Subcutaneous abdominal adipose tissue (tissue), 5 donors: ENCODE results near the gene MRPL16.
"Not testable (repeated sequence)": the region's sequence is repeated elsewhere in the genome, so short reads cannot be mapped to it uniquely, and the experiment has no call there.

Source experiments
- H3K27ac ChIP-seq: one replicate; pipeline ENCODE4 v1.7.0; 2013; ENCODE audit warnings: low read depth, mild to moderate bottlenecking, inconsistent platforms, low read length, moderate library complexity
- H3K27me3 ChIP-seq, 5 donors: one replicate each; pipeline ENCODE4 v1.7.0; 2013; ENCODE audit warnings: low read length in 5 of 5, inconsistent platforms in 1 of 5; ENCODE audit not compliant: control insufficient read depth in 5 of 5, insufficient read depth in 4 of 5
- H3K36me3 ChIP-seq, 5 donors: one replicate each; pipeline ENCODE4 v1.7.0; 2013; ENCODE audit warnings: low read length in 5 of 5; ENCODE audit not compliant: control insufficient read depth in 5 of 5, insufficient read depth in 5 of 5
- H3K4me1 ChIP-seq, 5 donors: one replicate each; pipeline ENCODE4 v1.7.0; 2013; ENCODE audit warnings: low read length in 5 of 5, mild to moderate bottlenecking in 3 of 5, moderate library complexity in 1 of 5; ENCODE audit not compliant: control insufficient read depth in 5 of 5, insufficient read depth in 5 of 5
- H3K4me3 ChIP-seq, 5 donors: one replicate each; pipeline ENCODE4 v1.7.0; 2013; ENCODE audit warnings: low read length in 5 of 5, low read depth in 1 of 5
- H3K9ac ChIP-seq, 5 donors: one replicate each; pipeline ENCODE4 v1.7.0; 2013; ENCODE audit warnings: low read length in 5 of 5, mild to moderate bottlenecking in 4 of 5, moderate library complexity in 3 of 5
- H3K9me3 ChIP-seq, 5 donors: one replicate each; pipeline ENCODE4 v1.7.0; 2013; ENCODE audit warnings: low read length in 5 of 5; ENCODE audit not compliant: control insufficient read depth in 5 of 5
- donor health status: healthy.
- donor health status: healthy.
- donor health status: healthy.
- donor health status: healthy.
- donor health status: healthy.

MRPL16 gene

GRCh38 chr11:59810189-59810910 lies at the start of gene MRPL16:
Gene MRPL16, minus strand, starts transcription at chr11:59810778. Its CDS starts 120 bp downstream, at chr11:59810658.
- H3K36me3 ChIP-seq, result peaks cover 13 to 34% (median 28%) of the 10 kb centered on the region in 5 donors
- no peaks in the 10 kb centered on the region for H3K9me3 ChIP-seq
- H3K9ac ChIP-seq, result peak within 1 kb of the TSS; percentile 87 to 100 (median 93)
- peak within 1 kb of the TSS; percentile 62 for H3K27ac ChIP-seq
- H3K4me3 ChIP-seq, result peak within 1 kb of the TSS; percentile 87 to 99 (median 98)
- peaks cover 2 to 22% (median 14%) of the 10 kb centered on the region in 5 donors for H3K4me1 ChIP-seq
- H3K27me3 ChIP-seq, result peaks cover 0 to 3% (median 0%) of the 10 kb centered on the region in 5 donors

GRCh38 chr11:59859673-59860072 lies 49.1 kb upstream of the MRPL16 start:
- Histone ChIP-seq H3K4me3 (no peak overlapping the region), H3K9ac (no peak overlapping the region), H3K4me1 (no peaks in the 10 kb centered on the region)

GRCh38 chr11:59857439-59858434 lies 47.2 kb upstream of the MRPL16 start:
- Histone ChIP-seq H3K27me3 (no peaks in the 10 kb centered on the region), H3K27ac (no peak overlapping the region), H3K36me3 (no peaks in the 10 kb centered on the region), H3K4me1 (no peaks in the 10 kb centered on the region), H3K9ac (no peak overlapping the region), H3K9me3 (no peaks in the 10 kb centered on the region), H3K4me3 (no peak overlapping the region)

More at GRCh38 chr11:59859673-59860072, 49.1 kb upstream of the MRPL16 start:
- Histone ChIP-seq H3K27ac (no peak overlapping the region), H3K9me3 (no peaks in the 10 kb centered on the region), H3K27me3 (no peaks in the 10 kb centered on the region), H3K36me3 (no peaks in the 10 kb centered on the region)

- Histone ChIP-seq H3K4me1 (no peaks in the 10 kb centered on the region), H3K4me3 (no peak overlapping the region), H3K9ac (no peak overlapping the region)
Observed at GRCh38 chr11:59854871-59855270, 44.3 kb upstream of the MRPL16 start.

GRCh38 chr11:59851416-59851815 lies 40.8 kb upstream of the MRPL16 start:
- not testable (repeated sequence) for H3K9ac ChIP-seq, H3K27ac ChIP-seq, H3K27me3 ChIP-seq, H3K4me1 ChIP-seq, H3K36me3 ChIP-seq, H3K4me3 ChIP-seq, H3K9me3 ChIP-seq

More at GRCh38 chr11:59854871-59855270, 44.3 kb upstream of the MRPL16 start:
- no peaks in the 10 kb centered on the region for H3K27me3 ChIP-seq
- H3K27ac ChIP-seq, result no peak overlapping the region
- H3K36me3 ChIP-seq, result no peaks in the 10 kb centered on the region
- H3K9me3 ChIP-seq, result no peaks in the 10 kb centered on the region

GRCh38 chr11:59849551-59849950 lies 39.0 kb upstream of the MRPL16 start:
- not testable (repeated sequence) for H3K36me3 ChIP-seq, H3K4me1 ChIP-seq, H3K4me3 ChIP-seq, H3K9me3 ChIP-seq, H3K9ac ChIP-seq, H3K27ac ChIP-seq, H3K27me3 ChIP-seq

- Histone ChIP-seq H3K9me3 (no peaks in the 10 kb centered on the region), H3K4me3 (no peak overlapping the region), H3K36me3 (no peaks in the 10 kb centered on the region), H3K4me1 (no peaks in the 10 kb centered on the region), H3K27ac (no peak overlapping the region), H3K9ac (no peak overlapping the region), H3K27me3 (no peaks in the 10 kb centered on the region)
Observed at GRCh38 chr11:59849129-59849528, 38.6 kb upstream of the MRPL16 start.

GRCh38 chr11:59848439-59848838 lies 37.9 kb upstream of the MRPL16 start:
- H3K4me1 ChIP-seq, H3K4me3 ChIP-seq, H3K36me3 ChIP-seq, H3K27me3 ChIP-seq, H3K9me3 ChIP-seq, H3K9ac ChIP-seq, H3K27ac ChIP-seq: not testable (repeated sequence)

GRCh38 chr11:59847626-59848025 lies 37.0 kb upstream of the MRPL16 start:
- H3K36me3 ChIP-seq, result no peaks in the 10 kb centered on the region
- no peak overlapping the region for H3K9ac ChIP-seq

GRCh38 chr11:59846556-59846955 lies 36.0 kb upstream of the MRPL16 start:
- Histone ChIP-seq H3K4me3 (no peak overlapping the region), H3K4me1 (no peaks in the 10 kb centered on the region), H3K27me3 (no peaks in the 10 kb centered on the region), H3K27ac (no peak overlapping the region), H3K9ac (no peak overlapping the region), H3K36me3 (no peaks in the 10 kb centered on the region), H3K9me3 (no peaks in the 10 kb centered on the region)

More at GRCh38 chr11:59847626-59848025, 37.0 kb upstream of the MRPL16 start:
- H3K4me3 ChIP-seq, result no peak overlapping the region
- H3K9me3 ChIP-seq, result no peaks in the 10 kb centered on the region
- no peaks in the 10 kb centered on the region for H3K4me1 ChIP-seq
- H3K27me3 ChIP-seq, result no peaks in the 10 kb centered on the region
- H3K27ac ChIP-seq, result no peak overlapping the region
